Thyroid gland (tissue), 4 donors: ENCODE data around the gene GALNT3. TPM values are rescaled to one million over a fixed set of nuclear protein-coding genes. Genes with fewer than 3 reads are reported as not detected.

Experiments used
- DNase-seq, 2 donors: peaks; one replicate each; pipeline ENCODE4 v3.0.0-alpha.2; 2019
- H3K27ac ChIP-seq, 3 donors: fragments of 200-600 bp; sonication (generic); 1 replicate in 2 of 3; 2 replicates in 1 of 3; pipeline ENCODE4 v1.5.1; 2016 to 2019; ENCODE audit warnings: mild to moderate bottlenecking in 1 of 3, moderate library complexity in 1 of 3
- H3K27me3 ChIP-seq: fragments of 200-600 bp; sonication (generic); one replicate; pipeline ENCODE4 v1.5.1; 2019
- H3K36me3 ChIP-seq, 2 donors: fragments of 200-600 bp; sonication (generic); one replicate each; pipeline ENCODE4 v1.5.1; 2016 to 2019
- H3K4me1 ChIP-seq, 2 donors: fragments of 200-600 bp; sonication (generic); one replicate each; pipeline ENCODE4 v1.5.1; 2017 to 2019
- H3K4me3 ChIP-seq, 3 donors: fragments of 200-600 bp; sonication (generic); replicated peaks in 1 of 3; 1 replicate in 2 of 3; 2 replicates in 1 of 3; pipeline ENCODE4 v1.5.1; 2016; ENCODE audit warnings: mild to moderate bottlenecking in 1 of 3
- H3K9me3 ChIP-seq: fragments of 200-600 bp; sonication (generic); one replicate; pipeline ENCODE4 v1.5.1; 2017
- POLR2A ChIP-seq, 2 donors: fragments of 450-650 bp; IDR thresholded peaks; one replicate each; pipeline ENCODE4 v1.6.1; 2017; ENCODE audit warnings: antibody characterized with exemption in 2 of 2, mild to moderate bottlenecking in 2 of 2, moderate library complexity in 1 of 2
- WGBS, 2 donors: methylation state at CpG; one replicate each; pipeline ENCODE4 v1.1.5; 2017; 5-methylcytosine and 5-hydroxymethylcytosine counted together
- intact Hi-C: fragments of 100-400 bp; cut with DNase I; formaldehyde crosslinking; loops from one replicate; pipeline ENCODE4 v1.15.1; 2023
- total RNA-seq, 4 donors: library from RNA; depleted of rRNA; stranded (reverse); fragments of >200 nt; gene quantifications; one replicate each; pipeline ENCODE4 v1.2.3, GENCODE V29; 2016
- TF ChIP-seq, protein P1 (sequence below), 6 experiments: fragments of 200-600 bp in 3 of 6; fragments of 450-650 bp in 3 of 6; sonication (generic) in 3 of 6; IDR thresholded peaks; one replicate each; pipeline ENCODE4 v1.5.1; 2016 to 2019; ENCODE audit warnings: antibody characterized with exemption in 6 of 6, mild to moderate bottlenecking in 2 of 6, inconsistent platforms in 1 of 6, moderate library complexity in 1 of 6

The GALNT3 gene
- total RNA-seq, 4 donors from 2014 or later: 48.8 to 78.5 (median 59.2) TPM

DNA sequence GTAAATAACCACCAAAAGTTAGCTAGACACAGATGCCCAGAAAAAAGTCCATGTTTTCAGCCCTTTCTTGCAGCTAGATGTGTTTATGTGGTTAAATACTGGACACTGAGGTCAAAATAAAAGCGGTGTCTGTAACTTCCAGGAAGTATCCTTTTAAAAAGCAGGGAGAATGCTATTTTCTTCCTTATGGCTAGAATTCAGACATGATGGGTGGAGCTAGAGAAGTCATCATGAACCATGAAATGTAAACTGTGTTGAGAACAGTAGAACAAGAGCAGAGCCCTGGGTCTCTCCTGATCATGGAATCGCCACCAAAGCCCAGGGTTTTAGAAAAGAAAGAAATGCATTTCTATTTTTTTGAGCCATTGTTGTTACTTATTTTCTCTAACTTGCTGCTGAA is 41.3 kb upstream of the GALNT3 start:
- H3K4me1 ChIP-seq: no peaks in the 10 kb centered on the region
- H3K4me3 ChIP-seq: no peak overlapping the region
- no peaks in the 10 kb centered on the region for H3K36me3 ChIP-seq
- no peaks in the 10 kb centered on the region for H3K9me3 ChIP-seq
- H3K27ac ChIP-seq: no peak overlapping the region
- TF ChIP-seq, protein P1, sequence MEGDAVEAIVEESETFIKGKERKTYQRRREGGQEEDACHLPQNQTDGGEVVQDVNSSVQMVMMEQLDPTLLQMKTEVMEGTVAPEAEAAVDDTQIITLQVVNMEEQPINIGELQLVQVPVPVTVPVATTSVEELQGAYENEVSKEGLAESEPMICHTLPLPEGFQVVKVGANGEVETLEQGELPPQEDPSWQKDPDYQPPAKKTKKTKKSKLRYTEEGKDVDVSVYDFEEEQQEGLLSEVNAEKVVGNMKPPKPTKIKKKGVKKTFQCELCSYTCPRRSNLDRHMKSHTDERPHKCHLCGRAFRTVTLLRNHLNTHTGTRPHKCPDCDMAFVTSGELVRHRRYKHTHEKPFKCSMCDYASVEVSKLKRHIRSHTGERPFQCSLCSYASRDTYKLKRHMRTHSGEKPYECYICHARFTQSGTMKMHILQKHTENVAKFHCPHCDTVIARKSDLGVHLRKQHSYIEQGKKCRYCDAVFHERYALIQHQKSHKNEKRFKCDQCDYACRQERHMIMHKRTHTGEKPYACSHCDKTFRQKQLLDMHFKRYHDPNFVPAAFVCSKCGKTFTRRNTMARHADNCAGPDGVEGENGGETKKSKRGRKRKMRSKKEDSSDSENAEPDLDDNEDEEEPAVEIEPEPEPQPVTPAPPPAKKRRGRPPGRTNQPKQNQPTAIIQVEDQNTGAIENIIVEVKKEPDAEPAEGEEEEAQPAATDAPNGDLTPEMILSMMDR (IDR thresholded peaks at IDR 0.05): no peak
- WGBS, 2 donors: 91 to 93% methylated on average over 2 of the region's 2 CpGs
- H3K27me3 ChIP-seq: no peaks in the 10 kb centered on the region
- DNase-seq: no peak
- intact Hi-C loops: no loop called here

DNA sequence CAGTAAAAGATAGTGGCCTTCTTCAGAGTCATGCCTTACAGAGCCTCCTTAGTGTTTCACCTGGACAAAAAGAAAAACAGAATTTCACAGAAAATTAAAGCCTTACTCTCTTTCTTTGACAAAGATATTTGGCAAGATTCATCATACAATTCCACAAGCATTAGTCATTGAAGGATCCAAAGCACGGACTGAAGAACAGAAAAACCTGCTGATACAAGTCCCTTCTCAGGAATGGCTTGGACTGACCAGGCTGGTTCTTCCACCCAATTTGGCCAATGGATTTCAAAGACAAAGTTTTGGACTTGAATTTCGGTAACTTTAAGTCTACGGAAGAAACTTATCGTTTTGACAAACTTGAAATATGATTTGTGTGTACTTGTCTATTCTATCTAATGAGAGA is 39.1 kb upstream of the GALNT3 start:
- TF ChIP-seq, protein P1 (IDR thresholded peaks at IDR 0.05): no peak
- TF ChIP-seq POLR2A (IDR thresholded peaks at IDR 0.05): no peak
- Histone ChIP-seq H3K9me3 (no peaks in the 10 kb centered on the region), H3K4me1 (no peaks in the 10 kb centered on the region), H3K4me3 (no peak overlapping the region), H3K36me3 (no peaks in the 10 kb centered on the region), H3K27me3 (no peaks in the 10 kb centered on the region), H3K27ac (no peak overlapping the region)
- intact Hi-C loops: no loop called here
- WGBS, 2 donors: 85 to 88% methylated on average over 4 of the region's 4 CpGs
- DNase-seq: peak in 1 of 2 donors; percentile 42

DNA sequence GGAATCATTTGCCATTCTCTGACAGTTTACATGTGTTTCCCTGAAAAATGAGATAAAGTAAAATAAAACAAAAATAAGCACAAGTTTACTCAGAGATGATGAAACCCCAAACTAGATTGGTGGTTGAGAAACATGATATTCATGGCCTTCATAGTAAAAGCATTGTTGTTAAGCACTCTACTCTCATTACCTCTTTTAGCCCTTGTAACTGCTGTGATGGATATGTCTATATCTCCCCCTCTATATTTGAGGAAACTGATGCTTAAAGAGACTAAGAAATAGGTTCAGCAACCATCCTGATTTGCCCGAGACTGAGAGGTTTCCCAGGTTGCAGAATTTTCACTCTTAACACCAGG is 33.9 kb upstream of the GALNT3 start:
- WGBS, 2 donors: 92 to 100% methylated on average over 1 of the region's 1 CpG
- TF ChIP-seq POLR2A (IDR thresholded peaks at IDR 0.05): no peak
- TF ChIP-seq, protein P1 (IDR thresholded peaks at IDR 0.05): no peak
- intact Hi-C loops: no loop called here
- Histone ChIP-seq H3K4me3 (no peak overlapping the region), H3K27ac (no peak overlapping the region), H3K9me3 (no peaks in the 10 kb centered on the region), H3K36me3 (no peaks in the 10 kb centered on the region), H3K4me1 (peaks cover 0 to 4% of the 10 kb centered on the region in 2 donors), H3K27me3 (no peaks in the 10 kb centered on the region)
- DNase-seq: no peak

DNA sequence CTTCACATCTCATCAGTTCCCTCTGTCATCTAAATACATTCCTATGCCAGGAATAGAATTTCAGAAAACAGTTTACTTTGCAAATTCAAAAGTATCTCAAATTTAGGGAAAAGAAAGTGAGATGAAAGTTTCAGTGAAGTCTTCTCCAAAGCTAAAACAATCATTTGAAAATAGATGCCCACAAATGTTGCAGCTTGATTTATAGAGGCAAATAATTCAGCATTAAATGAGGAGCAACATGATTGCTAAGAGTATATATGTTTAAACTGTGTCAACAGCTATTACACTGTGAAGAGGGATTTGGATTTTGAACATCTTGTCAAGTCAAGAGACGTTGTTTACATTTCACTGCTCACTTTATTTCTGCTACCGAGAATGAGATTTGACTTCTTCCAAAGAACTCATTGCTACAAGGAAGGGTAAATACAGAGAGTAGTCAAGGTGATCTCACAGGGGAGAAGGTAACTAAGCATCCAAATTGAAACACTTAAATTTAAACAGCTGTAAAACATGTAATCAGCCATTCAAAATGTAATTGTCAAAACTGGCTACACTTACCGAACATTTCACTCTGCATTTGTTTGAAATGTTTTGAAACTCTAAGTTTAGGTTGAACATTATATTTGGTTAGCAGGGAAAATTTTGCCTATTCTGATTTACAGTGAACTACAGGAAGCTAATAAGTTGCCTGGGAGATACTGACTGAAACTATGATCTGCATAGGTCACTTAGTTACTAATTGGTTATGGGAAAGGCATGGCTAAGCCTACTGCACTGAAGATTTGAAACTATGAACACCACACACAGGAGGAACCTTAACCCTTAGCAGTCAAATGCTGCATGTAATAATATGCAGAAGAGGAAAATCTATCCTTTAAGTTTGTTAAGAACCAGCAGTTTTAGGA is 33.2 kb upstream of the GALNT3 start:
- no peak overlapping the region for H3K4me3 ChIP-seq
- H3K9me3 ChIP-seq: no peaks in the 10 kb centered on the region
- WGBS, 2 donors: 71 to 76% methylated on average over 3 of the region's 3 CpGs
- H3K27ac ChIP-seq: no peak overlapping the region
- TF ChIP-seq, protein P1 (IDR thresholded peaks at IDR 0.05): no peak
- no peak for TF ChIP-seq POLR2A (IDR thresholded peaks at IDR 0.05)
- intact Hi-C loops: no loop called here
- H3K27me3 ChIP-seq: no peaks in the 10 kb centered on the region
- H3K4me1 ChIP-seq: peaks cover 0 to 4% of the 10 kb centered on the region in 2 donors
- DNase-seq: no peak
- no peaks in the 10 kb centered on the region for H3K36me3 ChIP-seq

DNA sequence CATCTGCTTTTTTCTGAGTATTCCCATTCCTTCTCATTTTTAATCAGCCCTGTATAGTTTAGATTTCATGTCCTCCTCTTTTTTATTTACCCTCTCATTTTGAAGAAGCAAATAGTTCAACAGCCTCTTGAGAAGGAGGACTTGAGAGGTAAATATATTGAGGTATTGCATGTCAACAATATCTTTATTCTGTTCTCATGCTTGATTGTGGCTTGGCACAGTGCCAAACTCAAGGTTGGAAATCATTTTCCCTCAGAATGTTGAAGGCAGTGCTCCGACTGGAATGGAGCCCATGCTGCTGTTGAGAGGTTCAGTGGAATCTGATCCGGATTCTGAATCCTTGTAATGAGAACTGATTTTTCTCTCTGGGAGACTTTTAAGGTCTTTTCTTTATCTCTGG is 31.0 kb upstream of the GALNT3 start:
- H3K27me3 ChIP-seq: no peaks in the 10 kb centered on the region

More for the DNA sequence above, 31.0 kb upstream of the GALNT3 start:
- Histone ChIP-seq H3K4me3 (no peak overlapping the region), H3K36me3 (no peaks in the 10 kb centered on the region), H3K9me3 (no peaks in the 10 kb centered on the region), H3K27ac (no peak overlapping the region), H3K4me1 (peaks cover 0 to 12% of the 10 kb centered on the region in 2 donors)
- DNase-seq: peak; percentile 64 to 78
- TF ChIP-seq, protein P1 (IDR thresholded peaks at IDR 0.05): no peak
- TF ChIP-seq POLR2A (IDR thresholded peaks at IDR 0.05): no peak
- intact Hi-C loops: no loop called here
- 3 to 12% methylated on average over 2 of the region's 2 CpGs for WGBS, 2 donors
